HG02870 (cell line): ENCODE measurements around the gene SLC26A6.

Experiments used
- ATAC-seq: cut with Tn5 transposase; IDR thresholded peaks from one replicate; pipeline ENCODE4 v1.9.1; 2021; ENCODE audit warnings: mild to moderate bottlenecking, moderate library complexity; ENCODE audit not compliant: unreplicated experiment

Gene SLC26A6

GRCh38 chr3:48600711-48601621 lies 34.3 kb downstream of the SLC26A6 start:
- ATAC-seq: no peak

- no peak for ATAC-seq
These were observed 35.6 kb downstream of the SLC26A6 start for GRCh38 chr3:48599509-48600285.

- ATAC-seq: no peak
These were observed 36.2 kb downstream of the SLC26A6 start for GRCh38 chr3:48599077-48599501.

- ATAC-seq: no peak
These were observed 36.8 kb downstream of the SLC26A6 start for GRCh38 chr3:48598323-48599076.

GRCh38 chr3:48597408-48597800 lies 37.9 kb downstream of the SLC26A6 start:
- no peak for ATAC-seq

GRCh38 chr3:48596676-48597407 lies 38.4 kb downstream of the SLC26A6 start:
- no peak for ATAC-seq

GRCh38 chr3:48596157-48596556 lies 39.1 kb downstream of the SLC26A6 start:
- ATAC-seq: no peak

- no peak for ATAC-seq
These were observed 39.6 kb downstream of the SLC26A6 start for GRCh38 chr3:48595526-48596121.

- ATAC-seq: no peak
These were observed 40.2 kb downstream of the SLC26A6 start, which contains the start of gene COL7A1 for GRCh38 chr3:48595075-48595525. Gene COL7A1 (minus strand): TSS chr3:48595329. CDS start chr3:48595159, 170 bp downstream.

- ATAC-seq: no peak
These were observed 40.7 kb downstream of the SLC26A6 start for GRCh38 chr3:48594417-48595049.

GRCh38 chr3:48593337-48593736 lies 41.9 kb downstream of the SLC26A6 start:
- ATAC-seq: no peak

GRCh38 chr3:48592519-48593087 lies 42.7 kb downstream of the SLC26A6 start:
- no peak for ATAC-seq

GRCh38 chr3:48591886-48592518 lies 43.3 kb downstream of the SLC26A6 start:
- no peak for ATAC-seq

- no peak for ATAC-seq
These were observed 43.8 kb downstream of the SLC26A6 start for GRCh38 chr3:48591436-48591835.

GRCh38 chr3:48588230-48588629 lies 47.0 kb downstream of the SLC26A6 start:
- ATAC-seq: no peak

- ATAC-seq: no peak
These were observed 47.6 kb downstream of the SLC26A6 start for GRCh38 chr3:48587686-48588085.

GRCh38 chr3:48585411-48585810 lies 49.9 kb downstream of the SLC26A6 start:
- no peak for ATAC-seq

GRCh38 chr3:48584836-48585235 lies 50.4 kb downstream of the SLC26A6 start:
- ATAC-seq: no peak
